OCI-LY3 (cell line): ENCODE data around the gene IGFBP3.

Source experiments
- H2AFZ ChIP-seq: fragments of 200-600, 300-600 bp; shearing (Covaris generic); 2 replicates; pipeline ENCODE4 v1.6.0; 2014; ENCODE audit warnings: antibody characterized with exemption, low read depth, low read length
- H3K27ac ChIP-seq: fragments of 200-600, 300-600 bp; sonication (generic); 2 replicates; pipeline ENCODE4 v1.5.1; 2014; ENCODE audit warnings: mild to moderate bottlenecking, low read length, moderate library complexity, mixed read lengths
- H3K27me3 ChIP-seq: fragments of 200-600, 300-600 bp; sonication (generic); 2 replicates; pipeline ENCODE4 v1.6.1; 2014; ENCODE audit warnings: low read depth, low read length, mixed read lengths
- H3K36me3 ChIP-seq: fragments of 200-600, 300-600 bp; sonication (generic); replicated peaks from 2 replicates; pipeline ENCODE3; 2014; ENCODE audit warnings: low read depth, low read length, mixed read lengths
- H3K4me1 ChIP-seq: fragments of 300-600, 200-600 bp; sonication (generic); 2 replicates; pipeline ENCODE4 v1.6.1; 2014; ENCODE audit warnings: low read length, mixed read lengths
- H3K4me2 ChIP-seq: fragments of 200-600, 300-600 bp; sonication (generic); 2 replicates; pipeline ENCODE4 v1.6.1; 2014; ENCODE audit warnings: low read length, mixed read lengths
- H3K4me3 ChIP-seq: fragments of 300-600, 200-600 bp; sonication (generic); 2 replicates; pipeline ENCODE4 v1.5.1; 2014; ENCODE audit warnings: antibody characterized with exemption, mild to moderate bottlenecking, low read length, moderate library complexity
- H3K79me2 ChIP-seq: fragments of 300-600, 200-600 bp; shearing (Covaris generic); 2 replicates; pipeline ENCODE4 v1.6.1; 2014; ENCODE audit warnings: mild to moderate bottlenecking, low read length, mixed read lengths
- H3K9ac ChIP-seq: fragments of 300-600, 200-600 bp; shearing (Covaris generic); 2 replicates; pipeline ENCODE4 v1.6.0; 2014; ENCODE audit warnings: mild to moderate bottlenecking, low read length, moderate library complexity
- H3K9me3 ChIP-seq: fragments of 200-600, 300-600 bp; shearing (Covaris generic); 2 replicates; pipeline ENCODE4 v1.6.1; 2014; ENCODE audit warnings: low read length, mixed read lengths; ENCODE audit not compliant: insufficient read depth
- H4K20me1 ChIP-seq: fragments of 200-600, 300-600 bp; sonication (generic); 2 replicates; pipeline ENCODE4 v1.6.1; 2016; ENCODE audit warnings: low read length, mixed read lengths; ENCODE audit not compliant: insufficient read depth
- CTCF ChIP-seq: fragments of 200-600, 300-600 bp; sonication (generic); IDR thresholded peaks from 2 replicates; pipeline ENCODE4 v1.5.1; 2014; ENCODE audit warnings: antibody characterized with exemption, low read length, low read depth
- EZH2phosphoT487 ChIP-seq: fragments of 200-600 bp; shearing (Covaris generic); IDR thresholded peaks from 2 replicates; pipeline ENCODE4 v1.6.1; 2018; ENCODE audit warnings: antibody characterized with exemption, mixed run types, low read depth

The IGFBP3 gene

GRCh38 chr7:45873355-45873754 lies 47.7 kb downstream of the IGFBP3 start:
- peaks cover 10% of the 10 kb centered on the region; the same call in 1 of the 2 replicates for H3K4me1 ChIP-seq
- H2AFZ ChIP-seq, result no peak overlapping the region
- H3K36me3 ChIP-seq, result no peaks in the 10 kb centered on the region

GRCh38 chr7:45873035-45873354 lies 48.1 kb downstream of the IGFBP3 start, which contains the start of gene CCDC201:
CCDC201 (minus strand) TSS chr7:45873082; CDS start chr7:45873007, 75 bp downstream.
- TF ChIP-seq EZH2phosphoT487, result no peak
- no peak for TF ChIP-seq CTCF
- Histone ChIP-seq H3K27ac (no peak within 1 kb of the TSS), H3K79me2 (no peaks in the 10 kb centered on the region), H3K4me2 (no peak within 1 kb of the TSS), H2AFZ (no peak within 1 kb of the TSS), H3K9ac (no peak within 1 kb of the TSS), H3K4me3 (no peak within 1 kb of the TSS), H3K4me1 (peaks cover 10% of the 10 kb centered on the region; the same call in 1 of the 2 replicates), H3K36me3 (no peaks in the 10 kb centered on the region), H4K20me1 (no peaks in the 10 kb centered on the region), H3K9me3 (no peaks in the 10 kb centered on the region), H3K27me3 (peaks cover 8% of the 10 kb centered on the region)

More at GRCh38 chr7:45873355-45873754, 47.7 kb downstream of the IGFBP3 start:
- H3K79me2 ChIP-seq, result no peaks in the 10 kb centered on the region
- H3K9me3 ChIP-seq, result no peaks in the 10 kb centered on the region
- H3K27ac ChIP-seq, result no peak overlapping the region
- H3K4me3 ChIP-seq, result no peak overlapping the region
- H4K20me1 ChIP-seq, result no peaks in the 10 kb centered on the region
- no peak overlapping the region for H3K4me2 ChIP-seq
- H3K27me3 ChIP-seq, result peaks cover 8% of the 10 kb centered on the region
- H3K9ac ChIP-seq, result no peak overlapping the region
- TF ChIP-seq EZH2phosphoT487 (no peak), CTCF (no peak)

GRCh38 chr7:45872116-45873034 lies 48.7 kb downstream of the IGFBP3 start:
- Histone ChIP-seq H3K9me3 (no peaks in the 10 kb centered on the region), H3K27ac (no peak overlapping the region), H3K4me2 (no peak overlapping the region), H2AFZ (no peak overlapping the region), H3K9ac (no peak overlapping the region), H3K79me2 (no peaks in the 10 kb centered on the region), H3K4me1 (peaks cover 10% of the 10 kb centered on the region; the same call in 1 of the 2 replicates), H3K27me3 (peaks cover 8% of the 10 kb centered on the region), H3K36me3 (no peaks in the 10 kb centered on the region), H4K20me1 (no peaks in the 10 kb centered on the region), H3K4me3 (no peak overlapping the region)
- TF ChIP-seq EZH2phosphoT487 (no peak), CTCF (peak; percentile 57)

GRCh38 chr7:45869426-45869825 lies 51.6 kb downstream of the IGFBP3 start:
- Histone ChIP-seq H4K20me1 (no peaks in the 10 kb centered on the region), H3K27me3 (peaks cover 8% of the 10 kb centered on the region), H3K4me3 (no peak overlapping the region), H3K4me1 (peaks cover 8% of the 10 kb centered on the region; the same call in 1 of the 2 replicates), H3K9me3 (no peaks in the 10 kb centered on the region), H3K36me3 (no peaks in the 10 kb centered on the region), H3K4me2 (no peak overlapping the region), H3K27ac (no peak overlapping the region), H2AFZ (no peak overlapping the region), H3K79me2 (no peaks in the 10 kb centered on the region), H3K9ac (no peak overlapping the region)
- TF ChIP-seq CTCF (no peak), EZH2phosphoT487 (no peak)
